Stimulated activated CD8-positive, alpha-beta memory T cell treated with anti-CD3 and anti-CD28 coated beads, Interleukin-4, amount 100 ng/mL, for 4 hours (primary cell): Measurements from ENCODE around the gene ABHD2.
"Not testable (repeated sequence)": the region's sequence is repeated elsewhere in the genome, so short reads cannot be mapped to it uniquely, and the experiment has no call there.

Experiments
- DNase-seq, 2 donors: peaks; one replicate each; pipeline ENCODE4 v3.0.0-alpha.2; 2020; ENCODE audit warnings: low read depth in 2 of 2, low spot score in 1 of 2

Gene ABHD2

DNA sequence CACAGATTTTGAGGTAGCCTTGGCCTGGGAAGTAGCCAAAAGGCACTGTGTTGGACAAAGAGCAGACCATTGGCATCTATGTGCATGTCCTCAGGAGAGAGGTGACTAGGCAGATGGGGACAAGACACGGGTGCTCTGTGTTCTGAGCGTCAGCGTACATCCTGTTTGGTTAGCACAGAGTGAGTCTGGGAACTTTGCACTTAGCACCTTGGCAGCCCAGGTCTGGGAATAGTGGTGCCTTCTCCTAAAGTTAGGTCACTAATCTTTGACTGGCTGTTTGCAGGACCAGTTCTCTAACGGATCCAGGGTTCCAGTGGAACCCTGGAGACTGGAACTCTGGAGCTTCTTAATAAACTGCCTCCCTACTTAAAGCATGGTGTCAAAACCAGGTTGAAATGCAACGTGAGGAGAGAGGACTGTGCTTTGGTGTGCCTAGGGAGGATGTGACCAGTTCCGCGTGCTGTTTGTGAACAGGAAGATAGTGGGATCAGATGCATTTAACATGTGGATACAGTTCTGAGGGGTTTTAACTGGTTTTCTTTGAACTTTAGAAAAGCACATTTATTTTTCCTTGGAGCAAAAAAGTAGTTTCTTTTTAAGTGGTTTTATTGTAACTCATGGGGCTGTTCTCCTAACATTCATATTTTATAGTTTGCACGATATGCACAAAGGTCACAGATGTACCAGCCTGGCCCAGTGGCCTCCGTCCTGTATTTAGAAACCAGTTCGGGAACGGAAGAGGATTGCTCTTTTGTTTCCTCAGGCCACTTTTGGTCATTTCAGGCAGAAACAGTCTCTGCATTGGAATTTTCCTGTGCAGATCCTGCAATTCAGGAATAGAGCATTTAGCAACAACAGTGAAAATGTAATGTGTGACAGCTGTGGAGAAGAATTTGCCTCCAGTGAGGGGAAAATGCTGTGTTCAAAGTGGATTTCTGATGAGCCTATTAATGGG, 48.8 kb downstream of the ABHD2 start:
- no peak for DNase-seq

DNA sequence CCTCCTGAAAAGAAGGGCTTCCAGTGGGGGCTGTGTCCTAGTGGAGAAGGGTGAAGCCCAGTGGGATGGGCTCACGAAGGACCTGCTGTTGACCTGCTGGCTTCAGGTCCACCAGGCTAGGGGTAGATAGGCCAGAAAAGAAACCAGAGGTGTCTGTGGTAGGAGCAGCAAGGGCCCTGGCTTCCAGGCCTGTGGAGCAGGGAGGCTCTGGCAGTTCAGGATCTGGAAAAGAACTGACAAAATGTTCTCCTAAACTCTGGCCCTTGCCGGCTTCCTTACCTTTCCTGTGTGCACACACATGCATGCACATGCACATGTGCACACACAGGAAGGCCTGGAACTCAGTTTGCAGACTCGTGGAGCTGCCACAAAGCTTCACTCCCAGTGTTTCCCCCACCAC, 49.7 kb downstream of the ABHD2 start:
- DNase-seq, result no peak

DNA sequence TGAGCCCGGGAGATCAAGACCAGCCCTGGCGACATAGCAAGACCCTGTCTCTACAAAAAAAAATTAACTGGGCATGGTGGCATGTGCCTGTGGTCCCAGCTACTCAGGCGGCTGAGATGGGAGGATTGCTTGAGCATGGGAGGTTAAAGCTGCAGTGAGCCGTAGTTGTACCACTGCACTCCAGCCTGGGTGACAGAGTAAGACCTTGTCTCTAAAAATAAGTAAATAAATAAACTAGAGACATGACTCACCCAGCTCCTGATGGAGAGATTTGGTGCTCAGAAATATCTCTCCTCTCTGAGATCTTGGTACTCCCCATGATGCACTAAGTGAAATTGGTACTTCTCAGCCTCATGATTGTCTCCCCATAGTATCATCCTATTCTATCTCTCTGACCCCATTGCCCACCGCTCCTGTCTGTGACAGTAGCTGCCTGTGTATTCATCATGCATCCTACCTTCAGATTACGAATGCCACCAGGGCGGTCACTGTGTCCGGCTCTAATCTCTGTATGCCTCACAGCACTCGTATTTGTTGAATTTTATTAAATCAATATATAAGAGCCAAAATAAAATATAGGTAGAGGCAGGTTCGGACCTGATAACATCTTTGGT, 50.9 kb downstream of the ABHD2 start:
- DNase-seq, result no peak

DNA sequence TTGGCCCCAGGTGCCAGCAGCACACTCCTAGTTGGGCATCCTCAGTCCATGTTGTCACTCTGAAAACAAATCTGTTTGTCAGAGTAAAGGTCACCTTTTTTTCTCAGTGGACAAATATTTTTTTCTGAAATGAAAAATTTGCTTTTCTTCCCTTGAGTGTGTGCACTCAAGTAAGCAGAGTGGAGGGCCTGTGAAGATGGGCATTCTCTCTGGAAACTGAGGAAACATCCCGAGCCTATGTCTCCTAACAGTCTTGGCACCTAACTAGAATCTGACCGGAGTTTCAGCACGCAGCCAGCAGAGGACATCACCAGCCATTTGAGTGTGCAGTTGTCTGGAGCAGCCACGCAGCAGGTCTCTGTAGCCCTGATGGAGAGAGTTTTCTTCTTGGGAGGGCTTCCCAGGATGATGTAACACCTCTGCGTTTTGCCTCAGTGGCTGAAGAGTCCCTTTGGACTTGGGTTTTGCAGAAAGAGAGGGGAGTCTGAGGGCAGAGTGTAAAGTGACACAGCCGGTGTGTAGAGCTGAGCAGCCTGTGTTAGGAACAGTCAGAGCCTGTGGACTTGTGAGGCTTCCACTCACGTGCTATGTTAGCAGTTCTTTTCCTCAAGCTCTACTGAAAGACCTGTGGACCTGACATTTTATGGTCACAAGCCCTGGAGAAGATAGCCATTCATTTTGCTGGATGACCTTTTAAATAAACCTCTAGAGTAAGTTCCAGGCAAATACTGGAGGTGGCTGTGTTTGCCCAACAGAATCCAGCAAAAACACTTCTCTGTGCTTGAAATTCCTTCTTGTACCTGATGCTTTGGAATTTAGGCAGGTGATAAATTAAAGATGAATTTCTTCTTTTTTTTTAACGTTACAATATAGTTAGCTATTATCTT, 51.6 kb downstream of the ABHD2 start:
- DNase-seq, result no peak

DNA sequence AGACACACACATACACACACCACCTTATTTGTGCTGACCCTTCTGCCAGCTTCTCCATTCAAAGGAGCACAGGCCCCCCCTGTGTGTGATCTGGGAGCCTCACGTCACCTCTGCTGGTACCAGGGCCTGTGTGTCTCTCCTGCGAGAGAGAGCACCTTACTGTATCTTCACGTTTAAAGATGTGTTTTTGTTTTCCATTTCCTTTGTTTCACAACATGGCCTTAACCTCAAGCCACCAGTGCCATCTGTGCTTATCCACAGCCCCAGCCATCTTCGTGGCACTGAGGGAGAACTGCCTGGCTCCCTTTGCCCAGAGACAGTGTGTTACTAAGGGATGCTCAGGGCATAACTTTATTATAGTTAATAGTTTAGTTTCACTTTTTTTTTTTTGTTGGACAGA, 52.3 kb downstream of the ABHD2 start:
- no peak for DNase-seq

DNA sequence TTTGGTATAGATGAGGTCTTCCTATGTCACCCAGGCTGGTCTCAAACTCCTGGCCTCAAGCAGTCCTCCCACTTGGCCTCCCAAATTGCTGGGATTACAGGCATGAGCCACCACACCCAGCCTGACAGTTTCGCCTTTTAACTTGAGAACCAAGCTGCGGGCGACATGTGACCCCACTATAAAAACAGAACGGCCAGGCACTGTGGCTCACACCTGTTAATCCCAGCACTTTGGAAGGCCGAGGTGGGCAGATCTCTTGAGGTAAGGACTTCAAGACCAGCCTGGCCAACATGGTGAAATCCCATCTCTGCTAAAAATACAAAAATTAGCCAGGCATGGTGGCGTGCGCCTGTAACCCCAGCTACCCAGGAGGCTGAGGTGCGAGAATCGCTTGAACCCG, 52.9 kb downstream of the ABHD2 start:
- DNase-seq, result not testable (repeated sequence)

DNA sequence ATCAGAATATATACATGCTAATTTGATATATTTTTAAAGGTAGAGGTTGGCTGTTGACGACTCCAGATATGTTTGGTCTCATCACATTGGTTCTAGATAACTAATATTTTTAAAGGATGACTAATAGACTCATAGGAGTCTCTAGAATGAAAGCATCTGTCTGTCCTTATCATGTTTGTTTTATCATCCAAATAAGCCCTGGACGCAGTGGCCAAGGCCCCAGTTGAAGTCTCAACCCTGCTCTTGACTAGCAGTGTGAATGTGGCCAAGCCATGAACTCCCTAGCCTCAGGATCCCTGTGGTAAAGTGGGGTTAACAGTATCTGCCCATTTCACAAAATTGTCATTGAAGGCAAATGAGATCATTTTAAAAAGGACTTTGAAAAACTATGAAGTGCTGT, 53.6 kb downstream of the ABHD2 start:
- DNase-seq, result no peak

DNA sequence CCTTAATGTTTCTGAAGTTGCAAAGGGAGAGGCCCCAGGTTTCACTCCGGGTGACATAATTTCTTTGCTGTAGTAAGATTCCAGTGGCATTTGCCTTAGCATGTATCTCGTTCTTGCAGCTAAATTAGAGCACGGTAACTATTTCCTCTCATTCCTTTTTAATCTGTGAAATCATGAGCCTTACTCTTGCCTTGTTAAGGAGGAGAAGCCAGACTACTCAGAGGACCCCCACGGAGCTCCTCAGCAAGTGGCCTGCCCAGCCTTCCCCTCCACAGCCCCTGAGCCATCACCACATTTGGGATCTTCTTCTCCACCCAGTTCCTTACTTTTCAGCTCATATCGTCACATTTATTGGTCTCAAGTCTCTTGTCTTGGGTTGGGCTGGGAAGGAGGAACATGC, 54.2 kb downstream of the ABHD2 start:
- no peak for DNase-seq

DNA sequence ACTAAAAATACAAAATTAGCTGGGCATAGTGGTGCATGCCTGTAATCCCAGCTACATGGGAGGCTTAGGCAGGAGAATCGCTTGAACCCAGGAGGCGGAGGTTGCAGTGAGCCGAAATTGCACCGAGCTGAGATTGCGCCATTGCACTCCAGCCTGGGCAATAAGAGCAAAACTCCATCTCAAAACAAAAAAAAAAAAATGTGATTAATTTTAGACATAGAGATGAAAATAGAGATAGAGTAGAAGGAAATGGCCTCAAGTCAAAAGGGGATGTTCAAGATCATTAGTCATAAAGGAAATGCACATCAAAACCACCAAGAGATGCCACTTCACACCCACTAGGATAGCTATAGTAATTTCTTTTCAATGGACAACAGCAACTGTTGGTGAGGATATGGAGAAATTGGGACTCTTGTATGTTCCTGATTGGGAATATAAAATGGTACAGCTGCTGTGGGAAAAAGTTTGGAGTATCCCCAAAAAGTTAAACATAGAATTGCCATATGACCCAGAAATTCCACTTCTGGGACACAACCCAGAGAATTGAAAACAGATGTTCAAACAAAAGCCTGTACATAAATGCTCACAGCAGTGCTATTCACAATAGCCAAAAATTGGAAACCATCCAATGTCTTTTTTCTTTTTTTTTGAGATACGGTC, 55.4 kb downstream of the ABHD2 start:
- DNase-seq, result no peak

DNA sequence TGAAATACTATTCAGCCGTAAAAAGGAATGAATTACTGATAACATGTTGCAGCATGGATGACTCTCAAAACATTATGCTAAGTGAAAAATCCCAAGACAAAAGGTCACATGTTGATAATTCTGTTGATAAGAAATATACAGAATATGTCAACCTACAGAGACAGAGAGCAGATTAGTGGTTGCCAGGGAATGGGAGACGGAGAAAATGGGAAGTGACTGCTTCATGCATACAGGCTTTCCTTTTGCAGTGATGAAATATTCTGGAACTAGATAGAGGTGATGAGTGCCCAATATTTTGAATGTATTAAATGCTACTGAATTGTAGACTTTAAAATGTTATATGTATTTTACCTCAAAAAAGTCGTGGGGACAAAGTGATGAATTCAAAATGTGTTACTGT, 56.2 kb downstream of the ABHD2 start:
- no peak for DNase-seq

DNA sequence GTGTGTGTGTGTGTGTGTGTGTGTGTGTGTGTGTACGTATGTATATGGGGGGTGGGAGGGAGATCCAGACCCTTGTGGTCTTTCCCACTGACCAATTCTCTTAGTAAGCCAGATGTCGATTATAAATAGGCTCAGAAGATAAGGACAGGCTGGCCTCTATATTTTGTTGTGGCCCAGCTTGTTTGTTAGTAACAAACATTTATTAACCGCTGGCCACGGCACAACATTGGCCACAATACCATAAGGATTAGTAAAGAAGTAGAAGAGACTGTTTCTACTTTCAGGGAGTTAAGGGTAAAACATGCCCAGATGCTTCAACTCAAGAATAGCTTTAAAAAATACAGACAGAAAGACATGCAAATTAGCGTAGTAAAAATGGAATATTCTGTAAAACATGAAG, 58.1 kb downstream of the ABHD2 start:
- DNase-seq, result no peak

DNA sequence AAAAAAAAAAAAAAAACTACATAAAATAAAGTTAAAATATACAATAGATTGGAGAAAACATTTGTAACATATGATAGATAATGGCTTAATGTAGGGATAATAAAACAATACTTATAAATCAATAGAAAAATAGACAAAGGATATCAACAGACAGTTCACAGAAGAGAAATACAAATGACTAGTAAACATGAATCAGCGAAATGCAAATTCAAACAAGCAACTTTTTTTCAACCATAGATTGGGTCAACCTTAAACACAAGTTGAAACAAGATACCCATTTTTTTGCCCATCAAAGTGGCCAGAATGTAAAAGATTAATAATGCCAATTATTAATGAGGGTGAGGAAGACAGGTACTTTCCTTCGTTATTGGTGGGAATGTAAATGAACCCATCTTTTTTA, 59.9 kb downstream of the ABHD2 start:
- no peak for DNase-seq

DNA sequence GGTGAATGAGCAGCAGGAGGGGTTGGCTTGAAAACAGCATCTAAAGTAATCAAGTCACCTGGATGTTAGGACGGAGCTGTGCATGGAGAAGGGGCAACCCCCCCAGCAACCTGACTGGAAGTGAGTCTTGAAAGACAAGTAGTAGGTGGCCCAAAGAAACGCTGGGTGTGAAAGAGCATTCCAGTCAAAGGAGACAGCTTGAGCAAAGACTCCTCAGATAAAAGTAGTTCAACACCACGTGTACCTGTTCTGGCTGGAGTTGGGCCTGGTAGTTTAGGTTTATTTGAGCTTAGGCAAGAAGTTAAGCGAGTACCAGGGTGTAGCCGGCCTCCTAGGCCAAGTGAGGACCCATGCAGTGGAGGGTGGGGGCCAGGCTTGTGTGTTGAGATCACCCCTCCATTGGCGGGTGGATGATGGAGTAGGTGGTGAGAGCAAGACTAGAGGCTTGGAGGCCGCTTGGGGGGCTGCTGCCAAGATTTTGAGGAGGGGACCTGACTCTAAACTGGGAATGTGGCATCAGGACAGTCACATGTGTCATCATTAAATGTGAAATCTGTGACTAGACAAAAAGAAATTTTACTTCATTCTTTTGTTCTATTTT, 61.3 kb downstream of the ABHD2 start:
- no peak for DNase-seq

DNA sequence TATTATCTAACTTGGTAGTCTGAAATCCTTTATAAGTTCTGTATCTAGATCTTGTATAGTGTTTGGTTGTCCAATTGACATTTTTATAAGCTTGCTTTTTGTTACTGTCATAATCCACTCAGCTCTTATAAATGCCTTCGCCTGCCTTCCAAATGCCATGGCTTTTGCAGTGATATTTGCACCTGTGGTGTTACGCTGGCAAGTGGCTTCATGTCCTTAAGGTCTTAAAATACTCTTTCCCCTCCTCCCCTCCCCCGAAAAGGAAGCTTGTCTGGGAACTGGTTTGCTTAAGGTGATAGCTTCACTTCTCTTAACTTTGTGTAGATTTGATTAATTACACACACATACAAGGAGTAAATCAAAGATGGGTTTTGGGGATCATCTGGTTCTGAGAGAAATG, 62.0 kb downstream of the ABHD2 start:
- no peak for DNase-seq

DNA sequence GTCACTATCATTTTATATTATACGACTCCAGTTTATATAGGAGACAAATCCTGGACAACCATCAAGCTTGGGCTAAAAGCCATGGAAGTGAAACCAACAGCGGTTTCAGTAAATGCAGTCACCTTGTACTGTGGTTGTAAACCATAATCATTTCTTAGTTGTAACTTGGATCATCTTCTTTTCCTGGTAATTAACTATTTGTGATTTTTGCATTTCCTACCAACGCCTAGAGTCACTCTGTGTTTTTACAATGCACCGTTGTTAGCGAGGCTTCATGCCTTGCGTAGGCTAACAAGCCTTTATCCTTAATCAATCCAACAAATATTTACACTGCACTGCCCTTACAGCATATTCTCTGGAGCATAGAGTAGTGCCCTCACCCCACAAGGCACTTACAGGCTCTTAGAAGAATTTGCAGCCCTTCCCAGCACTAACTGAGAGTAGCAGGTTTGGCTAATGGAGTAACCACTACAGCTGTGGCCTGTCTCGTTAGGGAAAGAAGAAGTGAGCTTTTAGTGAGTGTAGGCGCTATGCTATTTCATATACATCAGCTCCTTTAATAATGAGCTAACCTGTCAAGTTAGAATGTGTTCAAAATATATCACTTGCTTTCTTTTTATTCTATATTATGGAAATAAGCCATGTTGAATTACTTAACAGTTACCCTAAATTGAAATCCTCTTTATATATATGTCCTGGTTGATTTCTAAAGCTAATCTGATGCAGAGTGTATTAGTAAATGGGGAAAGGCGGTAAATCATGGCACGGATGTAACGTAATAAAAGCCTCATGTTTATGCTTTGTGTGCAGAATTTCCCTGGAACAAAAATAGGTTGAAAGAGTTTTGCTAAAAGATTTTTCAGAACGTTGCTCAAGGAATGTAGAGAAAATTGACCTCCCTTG, 62.8 kb downstream of the ABHD2 start:
- DNase-seq, result no peak

DNA sequence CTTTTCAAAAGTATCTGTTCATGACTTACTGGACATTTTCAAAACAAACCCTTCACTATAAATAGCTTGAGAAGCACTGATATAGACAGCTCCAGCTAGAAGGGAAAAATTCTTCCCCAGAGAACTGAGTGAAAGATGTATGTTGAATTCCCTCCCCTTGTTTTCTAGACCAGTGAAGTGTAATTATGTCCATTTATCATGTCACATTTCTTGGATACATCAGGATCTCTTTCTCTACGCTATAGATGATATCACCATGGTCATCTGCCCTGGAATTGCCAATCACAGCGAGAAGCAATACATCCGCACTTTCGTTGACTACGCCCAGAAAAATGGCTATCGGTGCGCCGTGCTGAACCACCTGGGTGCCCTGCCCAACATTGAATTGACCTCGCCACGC, 66.9 kb downstream of the ABHD2 start:
- DNase-seq, result no peak

DNA sequence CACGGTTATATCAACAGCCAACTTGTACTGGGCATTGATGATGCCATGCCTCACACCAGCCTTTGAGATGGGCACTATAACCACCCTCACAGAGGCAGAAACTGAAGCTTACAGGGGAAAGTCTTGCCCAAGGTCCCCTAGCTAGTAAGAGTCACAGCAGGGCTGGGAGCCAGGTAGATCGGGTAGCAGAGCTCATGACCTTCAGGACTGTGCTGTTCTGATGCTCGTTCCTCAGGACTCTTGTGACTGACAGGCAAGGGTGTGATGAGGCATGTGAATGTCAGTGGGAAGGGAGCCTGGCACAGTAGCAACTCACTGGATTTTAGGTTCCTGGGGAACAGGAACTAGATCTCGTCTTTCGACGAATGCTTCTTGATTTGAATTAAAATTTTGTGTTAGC, 67.4 kb downstream of the ABHD2 start:
- DNase-seq, result no peak

DNA sequence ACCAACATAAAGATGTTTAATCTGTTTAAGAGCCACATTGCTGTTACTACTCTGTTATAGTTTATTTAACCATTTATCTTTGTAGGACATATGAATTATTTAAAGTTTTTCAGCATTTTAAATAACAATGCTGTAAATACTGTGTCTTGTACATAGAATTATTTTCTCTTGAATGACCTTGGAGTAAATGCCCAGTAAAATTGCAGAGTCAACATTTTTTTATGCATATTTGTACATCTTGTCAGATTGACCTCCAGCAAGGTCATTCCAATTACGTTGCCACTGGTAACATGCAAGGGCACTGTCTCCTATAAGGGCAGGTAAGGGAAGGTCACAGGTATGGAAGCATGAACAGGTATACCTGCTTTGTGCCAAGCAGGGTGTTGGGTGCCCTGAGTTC, 68.8 kb downstream of the ABHD2 start:
- DNase-seq, result no peak

DNA sequence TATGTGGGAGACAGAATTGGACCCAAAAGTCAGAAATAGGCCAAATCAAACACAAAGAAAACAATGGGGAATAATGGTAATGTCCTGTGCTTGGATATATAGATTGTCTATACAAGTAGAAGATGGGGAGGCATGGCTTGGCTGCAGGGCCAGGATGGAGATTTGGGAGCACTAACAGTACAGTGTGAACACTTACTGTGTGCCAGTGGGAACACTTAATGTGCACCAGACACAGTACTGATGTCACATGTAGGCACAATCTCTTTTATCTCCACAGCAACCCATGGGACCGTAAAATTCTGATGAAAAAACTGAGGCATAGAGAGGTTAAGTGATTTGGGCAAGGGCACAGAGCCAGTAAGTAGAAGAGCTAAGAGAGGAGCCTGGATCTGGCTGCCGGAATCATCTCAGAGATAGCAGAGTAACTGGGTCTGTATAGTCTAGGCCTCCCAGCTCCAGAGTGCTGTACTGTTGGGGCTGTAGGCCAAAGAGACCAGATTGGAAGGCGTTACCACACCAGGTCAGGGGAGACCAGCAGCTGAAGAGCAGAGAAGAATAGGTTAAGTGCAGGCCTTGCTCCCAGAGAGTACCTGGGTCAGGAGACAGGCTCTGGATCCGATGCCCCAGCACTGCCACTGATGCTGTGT, 69.8 kb downstream of the ABHD2 start:
- DNase-seq, result no peak
